Parathyroid adenoma (tissue), 2 donors: ENCODE measurements around the gene SLC35G3.
A peak's percentile ranks its signal among the peaks of the same experiment; 100 is the strongest.

Source experiments
- H2AFZ ChIP-seq: fragments of 300-600 bp; sonication (generic); one replicate; pipeline ENCODE4 v1.7.0; 2017; ENCODE audit warnings: antibody characterized with exemption, mild to moderate bottlenecking
- H3K27ac ChIP-seq: fragments of 300-600 bp; sonication (generic); one replicate; pipeline ENCODE4 v1.7.0; 2017
- H3K27me3 ChIP-seq: fragments of 300-600 bp; sonication (generic); one replicate; pipeline ENCODE4 v1.7.0; 2017; ENCODE audit warnings: low read length; ENCODE audit not compliant: control insufficient read depth, insufficient read depth
- H3K36me3 ChIP-seq: fragments of 300-600 bp; sonication (generic); one replicate; pipeline ENCODE4 v1.7.0; 2017; ENCODE audit warnings: low read length; ENCODE audit not compliant: control insufficient read depth, insufficient read depth
- H3K4me1 ChIP-seq: fragments of 300-600 bp; sonication (generic); one replicate; pipeline ENCODE4 v1.7.0; 2017; ENCODE audit warnings: control low read depth
- H3K4me2 ChIP-seq: fragments of 300-600 bp; sonication (generic); one replicate; pipeline ENCODE4 v1.7.0; 2017; ENCODE audit warnings: low read length
- H3K4me3 ChIP-seq: fragments of 300-600 bp; sonication (generic); one replicate; pipeline ENCODE4 v1.7.0; 2017; ENCODE audit warnings: low read depth, low read length
- H3K79me2 ChIP-seq: fragments of 300-600 bp; sonication (generic); one replicate; pipeline ENCODE4 v1.7.0; 2017; ENCODE audit warnings: control low read depth
- H3K9ac ChIP-seq: fragments of 300-600 bp; sonication (generic); one replicate; pipeline ENCODE4 v1.7.0; 2017; ENCODE audit warnings: mild to moderate bottlenecking
- H3K9me3 ChIP-seq: fragments of 300-600 bp; sonication (generic); one replicate; pipeline ENCODE4 v1.7.0; 2017; ENCODE audit warnings: low read length; ENCODE audit not compliant: control insufficient read depth
- CTCF ChIP-seq: fragments of 300-600 bp; sonication (generic); IDR thresholded peaks from one replicate; pipeline ENCODE4 v1.7.0; 2017; ENCODE audit warnings: antibody characterized with exemption, mild to moderate bottlenecking
- donor health status: primary hyperparathyroidism.

SLC35G3 gene

GRCh38 chr17:35222452-35222851, 28.3 kb upstream of the SLC35G3 start:
- Histone ChIP-seq H3K9me3 (no peaks in the 10 kb centered on the region), H3K9ac (no peak overlapping the region), H3K4me2 (no peak overlapping the region), H3K4me3 (no peak overlapping the region), H3K4me1 (no peaks in the 10 kb centered on the region), H2AFZ (no peak overlapping the region), H3K79me2 (no peaks in the 10 kb centered on the region), H3K27ac (no peak overlapping the region), H3K36me3 (no peaks in the 10 kb centered on the region), H3K27me3 (no peaks in the 10 kb centered on the region)
- TF ChIP-seq CTCF: no peak

- Histone ChIP-seq H3K27me3 (no peaks in the 10 kb centered on the region), H3K9me3 (no peaks in the 10 kb centered on the region), H3K4me2 (no peak overlapping the region), H2AFZ (no peak overlapping the region), H3K27ac (no peak overlapping the region), H3K79me2 (no peaks in the 10 kb centered on the region), H3K36me3 (no peaks in the 10 kb centered on the region), H3K9ac (no peak overlapping the region), H3K4me3 (no peak overlapping the region), H3K4me1 (peaks cover 4% of the 10 kb centered on the region)
- no peak for TF ChIP-seq CTCF
These were observed 24.7 kb upstream of the SLC35G3 start for GRCh38 chr17:35218915-35219314.

DNA sequence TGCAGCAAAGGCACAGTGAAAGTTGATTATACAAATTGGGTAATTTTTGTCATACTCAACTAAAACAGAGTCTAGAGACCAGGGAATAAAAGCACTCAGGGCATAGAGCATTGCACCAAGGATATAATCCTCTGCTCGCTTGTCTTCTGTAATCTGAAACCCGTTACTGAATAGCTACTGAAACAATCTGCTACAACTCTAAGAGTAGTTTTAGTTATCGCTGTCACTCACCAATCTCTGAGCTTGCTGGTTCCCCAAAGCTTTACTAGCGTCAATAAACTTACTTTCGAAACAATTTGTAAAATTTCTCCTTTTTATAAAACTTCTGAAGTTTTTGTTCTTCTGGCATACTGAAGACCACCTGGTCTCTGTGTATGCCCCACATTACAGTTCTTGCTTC, 22.9 kb upstream of the SLC35G3 start:
- Histone ChIP-seq H3K79me2 (no peaks in the 10 kb centered on the region), H3K4me3 (no peak overlapping the region), H3K9me3 (no peaks in the 10 kb centered on the region), H3K27me3 (no peaks in the 10 kb centered on the region), H3K27ac (no peak overlapping the region), H3K4me2 (no peak overlapping the region), H3K9ac (no peak overlapping the region), H3K36me3 (no peaks in the 10 kb centered on the region), H2AFZ (no peak overlapping the region), H3K4me1 (peaks cover 4% of the 10 kb centered on the region)
- no peak for TF ChIP-seq CTCF

DNA sequence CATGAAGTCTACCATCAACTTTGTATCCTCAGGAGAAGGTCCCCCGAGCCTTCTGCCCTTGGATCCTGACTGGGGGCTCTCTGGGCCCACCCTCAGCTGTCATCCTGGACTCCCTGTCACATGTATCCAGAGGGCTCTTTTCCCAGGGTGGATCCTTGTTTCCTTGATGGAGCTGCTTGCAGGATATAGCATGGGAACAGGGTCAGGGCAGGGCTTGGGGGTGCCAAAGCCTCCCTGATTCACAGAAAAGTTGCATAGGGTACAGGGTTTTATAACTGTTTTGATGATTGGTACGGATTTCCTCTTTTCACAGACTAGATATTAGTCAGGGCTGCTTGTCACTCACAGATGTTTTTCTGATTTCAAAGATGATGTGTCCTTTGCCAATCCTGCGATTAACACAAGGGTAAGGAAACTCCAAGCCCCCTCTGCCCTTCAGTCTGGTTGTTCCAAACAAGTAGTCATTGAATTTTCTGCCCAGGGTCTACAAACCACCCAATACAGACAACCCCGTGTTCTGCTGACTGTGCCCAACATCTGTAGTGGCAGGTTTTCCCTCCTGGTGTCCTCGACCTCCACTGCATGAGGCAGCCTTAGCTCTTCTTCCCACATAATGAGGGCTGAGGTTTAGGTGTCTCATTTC, 20.6 kb upstream of the SLC35G3 start:
- H3K79me2 ChIP-seq: no peaks in the 10 kb centered on the region
- peak overlapping the region; percentile 4 for H3K27ac ChIP-seq
- peaks cover 4% of the 10 kb centered on the region for H3K4me1 ChIP-seq
- H3K4me3 ChIP-seq: no peak overlapping the region
- no peak overlapping the region for H3K4me2 ChIP-seq
- no peak for TF ChIP-seq CTCF
- H3K9me3 ChIP-seq: no peaks in the 10 kb centered on the region
- no peaks in the 10 kb centered on the region for H3K36me3 ChIP-seq
- no peak overlapping the region for H3K9ac ChIP-seq
- no peak overlapping the region for H2AFZ ChIP-seq
- no peaks in the 10 kb centered on the region for H3K27me3 ChIP-seq

DNA sequence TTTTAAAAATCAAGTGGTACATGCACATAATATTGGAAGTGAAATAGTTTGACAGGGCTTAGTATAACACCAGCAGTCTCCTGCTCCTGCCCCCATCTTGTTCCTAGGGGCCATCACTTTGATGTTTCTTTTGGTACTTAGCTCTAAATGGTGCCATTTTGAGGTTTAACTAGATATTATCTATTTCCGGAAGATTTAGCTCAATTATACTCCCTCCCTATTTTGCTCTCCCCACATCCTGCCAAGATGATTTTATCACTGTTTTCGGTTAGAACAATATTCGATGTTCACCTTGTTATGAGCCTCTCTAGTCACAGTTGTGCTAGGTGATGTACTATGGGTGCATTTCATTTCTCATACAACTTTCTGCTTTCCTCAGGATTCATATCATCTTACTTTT, 20.0 kb upstream of the SLC35G3 start:
- H3K79me2 ChIP-seq: no peaks in the 10 kb centered on the region
- no peaks in the 10 kb centered on the region for H3K27me3 ChIP-seq
- H2AFZ ChIP-seq: no peak overlapping the region
- H3K9me3 ChIP-seq: no peaks in the 10 kb centered on the region
- H3K36me3 ChIP-seq: no peaks in the 10 kb centered on the region
- H3K9ac ChIP-seq: no peak overlapping the region
- peak overlapping the region; percentile 4 for H3K27ac ChIP-seq
- H3K4me3 ChIP-seq: no peak overlapping the region
- H3K4me1 ChIP-seq: peaks cover 4% of the 10 kb centered on the region
- TF ChIP-seq CTCF: no peak
- no peak overlapping the region for H3K4me2 ChIP-seq
